MCF 10A (cell line): Measurements from ENCODE around the gene SPAG16. TPM values are rescaled to one million over a fixed set of nuclear protein-coding genes. Genes with fewer than 3 reads are reported as not detected.

Source experiments
- BruUV-seq: library from RNA; stranded (reverse); fragments of 400-500 nt; replicated peaks from 2 replicates; lab custom pipeline; 2021; lab: Mats Ljungman, UMichigan
- CTCF ChIA-PET: fragments of 300-600 bp; sonication (Branson Sonifier 250); formaldehyde crosslinking; extraction: SDS; loops from one replicate; lab custom pipeline; 2021; ENCODE audit warnings: antibody characterized with exemption, inconsistent platforms; lab: Yijun Ruan, JAX
- POLR2A ChIA-PET: fragments of 300-600, 350-650 bp; sonication (Branson Sonifier 250); formaldehyde crosslinking; extraction: SDS; loops from one replicate; lab custom pipeline; 2020; ENCODE audit warnings: antibody characterized with exemption, inconsistent platforms; lab: Yijun Ruan, JAX
- DNase-seq: peaks from one replicate; pipeline ENCODE4 v3.0.0-alpha.2; 2018; ENCODE audit not compliant: unreplicated experiment
- H3K27ac Mint-ChIP-seq: one replicate; pipeline ENCODE4 v1.8.0; 2022; ENCODE audit warnings: mild to moderate bottlenecking, low read depth, mixed read lengths; ENCODE audit not compliant: unreplicated experiment
- H3K27me3 Mint-ChIP-seq: one replicate; pipeline ENCODE4 v1.8.0; 2022; ENCODE audit warnings: mixed read lengths; ENCODE audit not compliant: insufficient read depth, unreplicated experiment
- H3K36me3 Mint-ChIP-seq: one replicate; pipeline ENCODE4 v1.8.0; 2022; ENCODE audit warnings: mild to moderate bottlenecking, moderate library complexity, mixed read lengths; ENCODE audit not compliant: insufficient read depth, unreplicated experiment
- H3K4me1 Mint-ChIP-seq: one replicate; pipeline ENCODE4 v1.8.0; 2022; ENCODE audit warnings: mixed read lengths; ENCODE audit not compliant: insufficient read depth, unreplicated experiment
- H3K4me3 Mint-ChIP-seq: one replicate; pipeline ENCODE4 v1.8.0; 2022; ENCODE audit warnings: mild to moderate bottlenecking, moderate library complexity, mixed read lengths; ENCODE audit not compliant: unreplicated experiment
- H3K9me3 Mint-ChIP-seq: one replicate; pipeline ENCODE4 v1.8.0; 2022; ENCODE audit warnings: mixed read lengths; ENCODE audit not compliant: unreplicated experiment
- intact Hi-C: fragments of 100-400 bp; cut with micrococcal nuclease; formaldehyde crosslinking; loops from 2 replicates; pipeline ENCODE4 v1.14.1; 2022
- microRNA-seq: library from miRNA; unstranded; fragments of <30 nt; microRNA quantifications from one replicate; pipeline ENCODE4 v1.2.0, GENCODE V29; 2022
- total RNA-seq: library from RNA; stranded (reverse); gene quantifications from 2 replicates; pipeline ENCODE4 v1.2.3, GENCODE V29; 2022
- TF ChIP-seq, protein P1 (sequence below): fragments of 200-600 bp; IDR thresholded peaks from one replicate; pipeline ENCODE4 v1.8.0; 2022; ENCODE audit warnings: antibody characterized with exemption, mild to moderate bottlenecking; ENCODE audit not compliant: unreplicated experiment

SPAG16 gene
- total RNA-seq, 1 experiment from 2014 or later: 11.5 TPM

DNA sequence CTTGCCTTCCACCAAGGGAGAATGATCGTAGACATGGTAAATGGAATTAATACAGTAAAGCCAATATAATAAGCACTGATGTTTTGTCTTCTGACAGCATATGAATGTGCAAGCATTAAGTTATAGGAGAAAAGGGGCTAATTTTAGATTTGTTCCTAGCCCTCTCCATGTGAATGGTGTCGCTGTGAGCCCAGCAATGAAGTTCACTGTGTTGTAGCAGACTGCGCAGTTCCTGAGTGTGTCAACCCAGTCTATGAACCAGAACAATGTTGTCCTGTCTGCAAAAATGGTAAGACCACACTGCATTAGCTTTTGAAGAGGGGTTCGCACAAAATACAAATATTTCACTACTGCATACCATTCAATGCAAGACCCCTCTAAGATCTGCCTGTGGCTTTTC is 1152.2 kb downstream of the SPAG16 start:
- no peaks in the 10 kb centered on the region for H3K4me1 Mint-ChIP-seq
- POLR2A ChIA-PET: no interaction called here
- intact Hi-C loops: no loop called here
- H3K36me3 Mint-ChIP-seq: no peaks in the 10 kb centered on the region
- no peak overlapping the region for H3K27ac Mint-ChIP-seq
- H3K27me3 Mint-ChIP-seq: no peaks in the 10 kb centered on the region
- no peak overlapping the region for H3K4me3 Mint-ChIP-seq
- no peak for DNase-seq
- no TSS peak for BruUV-seq
- TF ChIP-seq, protein P1, sequence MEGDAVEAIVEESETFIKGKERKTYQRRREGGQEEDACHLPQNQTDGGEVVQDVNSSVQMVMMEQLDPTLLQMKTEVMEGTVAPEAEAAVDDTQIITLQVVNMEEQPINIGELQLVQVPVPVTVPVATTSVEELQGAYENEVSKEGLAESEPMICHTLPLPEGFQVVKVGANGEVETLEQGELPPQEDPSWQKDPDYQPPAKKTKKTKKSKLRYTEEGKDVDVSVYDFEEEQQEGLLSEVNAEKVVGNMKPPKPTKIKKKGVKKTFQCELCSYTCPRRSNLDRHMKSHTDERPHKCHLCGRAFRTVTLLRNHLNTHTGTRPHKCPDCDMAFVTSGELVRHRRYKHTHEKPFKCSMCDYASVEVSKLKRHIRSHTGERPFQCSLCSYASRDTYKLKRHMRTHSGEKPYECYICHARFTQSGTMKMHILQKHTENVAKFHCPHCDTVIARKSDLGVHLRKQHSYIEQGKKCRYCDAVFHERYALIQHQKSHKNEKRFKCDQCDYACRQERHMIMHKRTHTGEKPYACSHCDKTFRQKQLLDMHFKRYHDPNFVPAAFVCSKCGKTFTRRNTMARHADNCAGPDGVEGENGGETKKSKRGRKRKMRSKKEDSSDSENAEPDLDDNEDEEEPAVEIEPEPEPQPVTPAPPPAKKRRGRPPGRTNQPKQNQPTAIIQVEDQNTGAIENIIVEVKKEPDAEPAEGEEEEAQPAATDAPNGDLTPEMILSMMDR: no peak
- H3K9me3 Mint-ChIP-seq: no peaks in the 10 kb centered on the region
- CTCF ChIA-PET: no interaction called here

DNA sequence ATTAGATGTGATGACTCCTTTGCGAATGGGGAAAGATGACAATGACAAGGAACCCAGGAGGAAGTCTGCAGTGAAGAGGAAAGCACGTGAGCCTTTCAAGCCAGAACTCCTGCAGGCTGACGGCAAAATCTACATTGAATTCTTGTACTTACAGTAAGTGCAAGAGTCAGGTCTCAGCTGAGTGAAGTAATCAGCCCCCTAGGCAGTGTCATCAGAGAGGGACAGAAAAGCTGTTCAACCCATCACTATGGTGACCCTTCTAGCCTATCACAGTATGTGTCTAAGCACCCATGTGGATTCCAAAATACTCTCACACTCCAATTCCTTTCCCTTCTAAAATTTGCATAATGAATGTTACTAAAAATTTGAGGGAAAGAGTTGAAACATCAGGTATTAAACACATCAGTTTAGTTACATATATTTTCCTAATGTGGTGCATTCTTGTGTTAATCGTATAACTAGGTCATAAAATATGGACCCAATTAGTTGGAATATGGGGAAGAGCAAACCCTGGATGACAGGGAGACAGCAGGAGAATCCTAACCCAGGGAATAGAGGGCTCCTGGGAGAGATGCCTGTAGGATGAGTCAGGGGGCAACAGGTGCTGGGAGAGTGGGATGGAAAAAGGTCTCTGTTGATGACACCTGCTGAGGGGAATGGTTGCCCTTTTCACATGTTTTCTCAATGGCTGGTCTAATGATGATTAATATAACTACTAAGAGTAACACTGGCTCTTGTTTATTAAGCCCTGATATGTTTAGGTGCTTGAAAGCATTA is 1166.0 kb downstream of the SPAG16 start:
- intact Hi-C loops: no loop called here
- Mint-ChIP-seq H3K27ac (no peak overlapping the region), H3K9me3 (no peaks in the 10 kb centered on the region), H3K4me3 (no peak overlapping the region), H3K27me3 (no peaks in the 10 kb centered on the region), H3K4me1 (no peaks in the 10 kb centered on the region), H3K36me3 (no peaks in the 10 kb centered on the region)
- POLR2A ChIA-PET: no interaction called here
- TF ChIP-seq, protein P1: no peak
- DNase-seq: no peak
- BruUV-seq: no TSS peak
- CTCF ChIA-PET: no interaction called here

DNA sequence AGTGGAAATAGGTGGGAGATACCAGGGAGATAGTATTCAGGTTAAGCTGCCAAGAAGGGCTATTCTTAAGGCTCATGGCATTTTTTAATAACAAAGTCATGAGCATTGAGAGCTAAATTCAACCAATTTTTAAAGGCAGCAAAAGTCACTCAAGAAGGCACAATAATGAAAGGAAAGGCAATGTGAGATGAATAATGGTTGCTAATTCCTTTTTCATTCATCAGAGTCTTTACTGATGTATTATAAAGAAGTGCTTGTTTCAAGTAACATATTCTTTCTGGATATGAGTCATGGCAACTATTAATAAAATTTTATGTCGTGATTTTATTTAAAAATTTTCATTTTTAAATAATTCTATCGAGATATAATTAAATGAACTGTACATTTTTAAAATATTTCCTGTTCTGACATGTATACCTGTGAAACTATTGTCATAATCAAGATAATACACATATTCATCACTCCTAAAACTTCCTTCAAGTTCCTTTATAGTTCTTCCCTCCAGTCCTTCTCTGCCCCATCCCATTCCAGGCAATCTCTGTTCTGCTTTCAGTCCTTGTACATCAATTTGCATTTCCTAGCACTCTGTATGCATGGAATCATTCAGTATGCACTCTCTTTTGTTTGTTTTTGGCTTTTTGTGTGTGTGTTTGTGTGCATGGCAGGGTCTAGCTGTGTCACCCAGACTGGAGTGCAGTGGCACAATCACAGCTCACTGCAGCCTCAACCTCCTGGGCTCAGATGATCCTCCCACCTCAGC is 1167.4 kb downstream of the SPAG16 start:
- no TSS peak for BruUV-seq
- intact Hi-C loops: no loop called here
- CTCF ChIA-PET: interaction anchor here (0.6 to 1.1 kb wide), 3 partner anchors 9 to 544 kb away, joined by 3 to 4 read pairs (median 4); no protein-coding TSS in a partner anchor
- no peak overlapping the region for H3K4me3 Mint-ChIP-seq
- H3K27ac Mint-ChIP-seq: no peak overlapping the region
- TF ChIP-seq, protein P1: no peak
- DNase-seq: no peak
- no peaks in the 10 kb centered on the region for H3K36me3 Mint-ChIP-seq
- no peaks in the 10 kb centered on the region for H3K9me3 Mint-ChIP-seq
- no peaks in the 10 kb centered on the region for H3K27me3 Mint-ChIP-seq
- H3K4me1 Mint-ChIP-seq: no peaks in the 10 kb centered on the region
- POLR2A ChIA-PET: interaction anchor here (0.7 kb wide), 1 partner anchor 33 kb away, joined by 3 read pairs; no protein-coding TSS in a partner anchor

Small RNA genes lying within 50 kb of the gene (microRNA-seq; reads per million reads assigned to microRNA genes)
- gene MIR4438: not detected

Other genes starting within 250 kb of the SPAG16 start
- gene IKZF2, start 132.9 kb upstream of the SPAG16 start, total RNA-seq: 6.0 and 8.8 TPM in 2 replicates